Right atrium auricular region (tissue), 2 donors: ENCODE data around the gene ATP23. TPM values are rescaled to one million over a fixed set of nuclear protein-coding genes. Genes with fewer than 3 reads are reported as not detected.

Experiments used
- DNase-seq: peaks from one replicate; pipeline ENCODE4 v3.0.0-alpha.2; 2019; ENCODE audit warnings: low spot score
- H3K27ac ChIP-seq, 2 donors: fragments of 200-600 bp; sonication (generic); 1 replicate in 1 of 2; 2 replicates in 1 of 2; pipeline ENCODE4 v1.5.1; 2016 to 2019
- H3K27me3 ChIP-seq, 2 donors: fragments of 200-600 bp; sonication (generic); one replicate each; pipeline versions ENCODE4 v1.5.1 to v1.6.0; 2017 to 2019
- H3K36me3 ChIP-seq: fragments of 200-600 bp; sonication (generic); one replicate; pipeline ENCODE4 v1.5.1; 2016
- H3K4me1 ChIP-seq, 2 donors: fragments of 200-600 bp; sonication (generic); one replicate each; pipeline versions ENCODE4 v1.5.1 to v1.6.0; 2017 to 2019
- H3K4me3 ChIP-seq, 2 donors: fragments of 200-600 bp; sonication (generic); 1 replicate in 1 of 2; 2 replicates in 1 of 2; pipeline ENCODE4 v1.5.1; 2017 to 2019; ENCODE audit warnings: mild to moderate bottlenecking in 1 of 2, moderate library complexity in 1 of 2
- H3K9me3 ChIP-seq, 2 donors: fragments of 200-600 bp; sonication (generic); one replicate each; pipeline ENCODE4 v1.5.1; 2019
- CTCF ChIP-seq, 2 donors: fragments of 200-600 bp; sonication (generic); IDR thresholded peaks; one replicate each; pipeline ENCODE4 v1.5.1; 2019; ENCODE audit warnings: antibody characterized with exemption in 2 of 2
- total RNA-seq, 2 donors: library from RNA; depleted of rRNA; stranded (reverse); fragments of >200 nt; gene quantifications; one replicate each; pipeline ENCODE4 v1.1.0, GENCODE V29; 2016

Gene ATP23
- total RNA-seq, 2 donors from 2014 or later, result 2.6 to 6.0 TPM

- Histone ChIP-seq H3K27ac (no peak overlapping the region), H3K27me3 (no peaks in the 10 kb centered on the region), H3K4me1 (no peaks in the 10 kb centered on the region), H3K36me3 (no peaks in the 10 kb centered on the region), H3K9me3 (no peaks in the 10 kb centered on the region), H3K4me3 (no peak overlapping the region)
- TF ChIP-seq CTCF (IDR thresholded peaks at IDR 0.05), result no peak
- DNase-seq, result no peak
Observed at GRCh38 chr12:57985685-57986084, 44.3 kb downstream of the ATP23 start.

- Histone ChIP-seq H3K36me3 (no peaks in the 10 kb centered on the region), H3K4me3 (no peak overlapping the region), H3K4me1 (no peaks in the 10 kb centered on the region), H3K9me3 (no peaks in the 10 kb centered on the region), H3K27me3 (no peaks in the 10 kb centered on the region), H3K27ac (no peak overlapping the region)
- no peak for TF ChIP-seq CTCF (IDR thresholded peaks at IDR 0.05)
- DNase-seq, result no peak
Observed at GRCh38 chr12:57989838-57990237, 48.5 kb downstream of the ATP23 start.

- Histone ChIP-seq H3K9me3 (no peaks in the 10 kb centered on the region), H3K4me3 (no peak overlapping the region), H3K36me3 (no peaks in the 10 kb centered on the region), H3K4me1 (no peaks in the 10 kb centered on the region), H3K27me3 (no peaks in the 10 kb centered on the region), H3K27ac (no peak overlapping the region)
- TF ChIP-seq CTCF (IDR thresholded peaks at IDR 0.05), result no peak
- DNase-seq, result no peak
Observed at GRCh38 chr12:57990241-57990883, 49.0 kb downstream of the ATP23 start.

GRCh38 chr12:57992001-57992400, 50.6 kb downstream of the ATP23 start:
- DNase-seq, result no peak
- TF ChIP-seq CTCF (IDR thresholded peaks at IDR 0.05), result no peak
- Histone ChIP-seq H3K36me3 (no peaks in the 10 kb centered on the region), H3K4me3 (no peak overlapping the region), H3K27me3 (no peaks in the 10 kb centered on the region), H3K4me1 (no peaks in the 10 kb centered on the region), H3K27ac (no peak overlapping the region), H3K9me3 (peaks cover 0 to 16% of the 10 kb centered on the region in 2 donors)

- no peak for DNase-seq
- Histone ChIP-seq H3K9me3 (peaks cover 0 to 25% of the 10 kb centered on the region in 2 donors), H3K4me1 (no peaks in the 10 kb centered on the region), H3K4me3 (no peak overlapping the region), H3K27ac (no peak overlapping the region), H3K27me3 (no peaks in the 10 kb centered on the region), H3K36me3 (no peaks in the 10 kb centered on the region)
- TF ChIP-seq CTCF (IDR thresholded peaks at IDR 0.05), result peak in 1 of 2 donors; percentile 51
Observed at GRCh38 chr12:57993030-57993429, 51.7 kb downstream of the ATP23 start.

- Histone ChIP-seq H3K27ac (no peak overlapping the region), H3K36me3 (no peaks in the 10 kb centered on the region), H3K9me3 (peaks cover 0 to 25% of the 10 kb centered on the region in 2 donors), H3K4me1 (no peaks in the 10 kb centered on the region), H3K4me3 (no peak overlapping the region), H3K27me3 (no peaks in the 10 kb centered on the region)
- TF ChIP-seq CTCF (IDR thresholded peaks at IDR 0.05), result no peak
- DNase-seq, result no peak
Observed at GRCh38 chr12:57993834-57994233, 52.5 kb downstream of the ATP23 start.
